ENCODE data around the gene MRPL38. TPM values are rescaled to one million over a fixed set of nuclear protein-coding genes. Genes with fewer than 3 reads are reported as not detected.

Gene MRPL38
- polyA plus RNA-seq, 1 of the 3 experiments (the other 2 are of a cell fraction): 93.9 TPM

DNA sequence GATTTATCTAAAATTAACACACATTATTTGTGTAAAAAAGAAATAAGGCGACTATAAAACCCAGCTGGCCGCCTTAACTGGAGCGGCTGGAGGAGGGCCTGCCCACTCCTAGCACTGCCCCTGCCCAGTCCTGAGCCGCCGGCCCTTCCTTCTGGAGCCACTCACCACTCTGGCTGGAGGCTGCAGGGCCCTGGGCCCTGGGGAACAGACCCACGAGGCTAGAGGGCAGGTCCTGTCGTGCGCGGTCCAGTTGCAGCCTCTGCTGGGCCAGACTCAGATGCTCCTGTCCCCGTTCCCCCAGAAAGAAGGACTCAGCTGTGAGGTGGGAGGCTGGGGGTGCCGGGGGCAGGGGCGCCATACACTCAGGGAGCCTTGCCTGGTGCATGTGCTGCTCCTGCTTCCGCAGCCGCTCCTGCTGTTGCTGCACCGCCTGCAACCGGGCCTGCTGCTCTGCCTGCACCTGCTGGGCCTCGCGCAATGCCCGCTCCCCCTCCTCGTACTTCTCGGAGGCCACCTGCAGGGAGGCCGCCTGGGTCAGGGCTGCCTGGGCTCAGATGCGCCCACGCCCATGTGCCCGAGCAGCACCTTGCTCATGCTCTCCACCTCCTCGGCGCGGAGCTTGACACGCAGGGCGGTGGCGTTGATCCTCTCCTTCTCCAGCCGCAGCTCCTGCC, 9.0 kb upstream of the MRPL38 start:
- Histone ChIP-seq H3K9me3 (no peaks in the 10 kb centered on the region), H3K9ac (no peak overlapping the region), H4K20me1 (ENCODE audit: insufficient read depth) (no peaks in the 10 kb centered on the region), H2AFZ (ENCODE audit: low read depth) (no peak overlapping the region), H3K79me2 (ENCODE audit: insufficient read depth) (no peaks in the 10 kb centered on the region), H3K9me2 (no peaks in the 10 kb centered on the region), H3K27ac (ENCODE audit: low read depth in 2 of 2, low read length in 1 of 2) (no peak overlapping the region), H3K4me3 (ENCODE audit: low read depth in 2 of 2, low read length in 1 of 2) (no peak overlapping the region), H3K4me2 (no peak overlapping the region), H3F3A (replicated peaks; ENCODE audit: insufficient read depth) (no peaks in the 10 kb centered on the region), H3K27me3 (ENCODE audit: insufficient read depth) (no peaks in the 10 kb centered on the region), H3K36me3 (replicated peaks in 1 of 2; ENCODE audit: control insufficient read depth in 1 of 2, insufficient read depth in 2 of 2, low read length in 1 of 2) (peaks cover 4 to 8% of the 10 kb centered on the region in 2 experiments), H3K4me1 (ENCODE audit: control insufficient read depth in 1 of 2, insufficient read depth in 2 of 2, low read depth in 1 of 2, low read length in 1 of 2) (peaks cover 0 to 18% of the 10 kb centered on the region in 2 experiments; a peak in 1 of 4 replicates)
- TF ChIP-seq GABPA (IDR thresholded peaks at IDR 0.05; ENCODE audit: low read depth): no peak
- TF ChIP-seq, protein P1, sequence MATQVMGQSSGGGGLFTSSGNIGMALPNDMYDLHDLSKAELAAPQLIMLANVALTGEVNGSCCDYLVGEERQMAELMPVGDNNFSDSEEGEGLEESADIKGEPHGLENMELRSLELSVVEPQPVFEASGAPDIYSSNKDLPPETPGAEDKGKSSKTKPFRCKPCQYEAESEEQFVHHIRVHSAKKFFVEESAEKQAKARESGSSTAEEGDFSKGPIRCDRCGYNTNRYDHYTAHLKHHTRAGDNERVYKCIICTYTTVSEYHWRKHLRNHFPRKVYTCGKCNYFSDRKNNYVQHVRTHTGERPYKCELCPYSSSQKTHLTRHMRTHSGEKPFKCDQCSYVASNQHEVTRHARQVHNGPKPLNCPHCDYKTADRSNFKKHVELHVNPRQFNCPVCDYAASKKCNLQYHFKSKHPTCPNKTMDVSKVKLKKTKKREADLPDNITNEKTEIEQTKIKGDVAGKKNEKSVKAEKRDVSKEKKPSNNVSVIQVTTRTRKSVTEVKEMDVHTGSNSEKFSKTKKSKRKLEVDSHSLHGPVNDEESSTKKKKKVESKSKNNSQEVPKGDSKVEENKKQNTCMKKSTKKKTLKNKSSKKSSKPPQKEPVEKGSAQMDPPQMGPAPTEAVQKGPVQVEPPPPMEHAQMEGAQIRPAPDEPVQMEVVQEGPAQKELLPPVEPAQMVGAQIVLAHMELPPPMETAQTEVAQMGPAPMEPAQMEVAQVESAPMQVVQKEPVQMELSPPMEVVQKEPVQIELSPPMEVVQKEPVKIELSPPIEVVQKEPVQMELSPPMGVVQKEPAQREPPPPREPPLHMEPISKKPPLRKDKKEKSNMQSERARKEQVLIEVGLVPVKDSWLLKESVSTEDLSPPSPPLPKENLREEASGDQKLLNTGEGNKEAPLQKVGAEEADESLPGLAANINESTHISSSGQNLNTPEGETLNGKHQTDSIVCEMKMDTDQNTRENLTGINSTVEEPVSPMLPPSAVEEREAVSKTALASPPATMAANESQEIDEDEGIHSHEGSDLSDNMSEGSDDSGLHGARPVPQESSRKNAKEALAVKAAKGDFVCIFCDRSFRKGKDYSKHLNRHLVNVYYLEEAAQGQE (IDR thresholded peaks at IDR 0.05; ENCODE audit: low read depth, low read length): no peak
- TF ChIP-seq JUND (IDR thresholded peaks at IDR 0.05): no peak
- TF ChIP-seq POLR2AphosphoS5 (IDR thresholded peaks at IDR 0.05; ENCODE audit: low read depth, low read length): no peak
- no peak for TF ChIP-seq CHD2 (IDR thresholded peaks at IDR 0.05; ENCODE audit: low read length, partially characterized antibody)
- no peak for TF ChIP-seq RAD21 (IDR thresholded peaks at IDR 0.05; ENCODE audit: low read length)
- TF ChIP-seq RCOR1 (IDR thresholded peaks at IDR 0.05; ENCODE audit: low read length): no peak
- TF ChIP-seq SIN3A (IDR thresholded peaks at IDR 0.05; ENCODE audit: borderline replicate concordance, low read depth, low read length): no peak
- no peak for TF ChIP-seq ELF1 (IDR thresholded peaks at IDR 0.05)
- TF ChIP-seq, protein P2, sequence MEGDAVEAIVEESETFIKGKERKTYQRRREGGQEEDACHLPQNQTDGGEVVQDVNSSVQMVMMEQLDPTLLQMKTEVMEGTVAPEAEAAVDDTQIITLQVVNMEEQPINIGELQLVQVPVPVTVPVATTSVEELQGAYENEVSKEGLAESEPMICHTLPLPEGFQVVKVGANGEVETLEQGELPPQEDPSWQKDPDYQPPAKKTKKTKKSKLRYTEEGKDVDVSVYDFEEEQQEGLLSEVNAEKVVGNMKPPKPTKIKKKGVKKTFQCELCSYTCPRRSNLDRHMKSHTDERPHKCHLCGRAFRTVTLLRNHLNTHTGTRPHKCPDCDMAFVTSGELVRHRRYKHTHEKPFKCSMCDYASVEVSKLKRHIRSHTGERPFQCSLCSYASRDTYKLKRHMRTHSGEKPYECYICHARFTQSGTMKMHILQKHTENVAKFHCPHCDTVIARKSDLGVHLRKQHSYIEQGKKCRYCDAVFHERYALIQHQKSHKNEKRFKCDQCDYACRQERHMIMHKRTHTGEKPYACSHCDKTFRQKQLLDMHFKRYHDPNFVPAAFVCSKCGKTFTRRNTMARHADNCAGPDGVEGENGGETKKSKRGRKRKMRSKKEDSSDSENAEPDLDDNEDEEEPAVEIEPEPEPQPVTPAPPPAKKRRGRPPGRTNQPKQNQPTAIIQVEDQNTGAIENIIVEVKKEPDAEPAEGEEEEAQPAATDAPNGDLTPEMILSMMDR (IDR thresholded peaks at IDR 0.05): no peak
- ChIA-PET CTCF (interaction anchor here (1.0 to 2.2 kb wide), 3 partner anchors 13 to 91 kb away, joined by 3 to 6 read pairs (median 4); partner anchors contain the start of gene TRIM65), POLR2A (no interaction called here)
- 94% methylated on average over 25 of the region's 32 CpGs for WGBS (ENCODE audit: low lambda C conversion rate)
- DNase-seq: no peak

DNA sequence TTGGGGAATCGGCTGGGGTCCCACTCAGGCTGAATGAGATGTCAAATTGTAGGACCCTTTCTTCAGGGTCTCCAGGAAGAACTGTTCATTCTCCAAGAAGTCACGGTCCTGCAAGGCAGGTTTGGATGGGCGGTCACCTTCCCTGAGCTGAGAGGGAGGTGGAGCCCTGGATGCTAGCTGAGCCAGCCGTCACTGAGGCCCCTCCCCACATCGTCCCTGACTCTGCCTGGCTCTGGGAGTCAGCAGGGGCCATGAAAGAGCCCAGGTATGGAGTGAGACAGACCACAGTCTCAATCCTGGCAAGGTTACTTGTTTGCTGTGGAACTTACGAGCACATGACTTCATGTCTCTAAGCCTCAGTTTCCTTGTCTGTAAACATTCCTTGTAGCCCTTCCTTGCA, 6.0 kb upstream of the MRPL38 start:
- Histone ChIP-seq H3K9me3 (no peaks in the 10 kb centered on the region), H3K9ac (no peak overlapping the region), H3F3A (replicated peaks; ENCODE audit: insufficient read depth) (peaks cover under 1% of the 10 kb centered on the region), H4K20me1 (ENCODE audit: insufficient read depth) (no peaks in the 10 kb centered on the region), H3K27me3 (ENCODE audit: insufficient read depth) (no peaks in the 10 kb centered on the region), H2AFZ (ENCODE audit: low read depth) (no peak overlapping the region), H3K27ac (ENCODE audit: low read depth in 2 of 2, low read length in 1 of 2) (no peak overlapping the region), H3K36me3 (replicated peaks in 1 of 2; ENCODE audit: control insufficient read depth in 1 of 2, insufficient read depth in 2 of 2, low read length in 1 of 2) (peaks cover 4 to 8% of the 10 kb centered on the region in 2 experiments), H3K4me1 (ENCODE audit: control insufficient read depth in 1 of 2, insufficient read depth in 2 of 2, low read depth in 1 of 2, low read length in 1 of 2) (peaks cover 0 to 18% of the 10 kb centered on the region in 2 experiments; a peak in 1 of 4 replicates), H3K79me2 (ENCODE audit: insufficient read depth) (peaks cover 2% of the 10 kb centered on the region; the same call in 1 of the 2 replicates), H3K9me2 (no peaks in the 10 kb centered on the region), H3K4me2 (no peak overlapping the region), H3K4me3 (ENCODE audit: low read depth in 2 of 2, low read length in 1 of 2) (no peak overlapping the region)
- POLR2A ChIA-PET: interaction anchor here (0.9 kb wide), 1 partner anchor 100 kb away, joined by 3 read pairs; no protein-coding TSS in a partner anchor
- 98% methylated on average over 3 of the region's 6 CpGs for WGBS (ENCODE audit: low lambda C conversion rate)
- CTCF ChIA-PET: interaction anchor here (0.9 to 4.4 kb wide), 15 partner anchors 10 to 388 kb away, joined by 3 to 27 read pairs (median 7); partner anchors contain the start of genes CDK3, TRIM65 and WBP2
- DNase-seq: no peak
- TF ChIP-seq TEAD4 (IDR thresholded peaks at IDR 0.05; ENCODE audit: borderline replicate concordance, insufficient read depth): no peak
- TF ChIP-seq FOXJ3 (CRISPR knock-in tag; IDR thresholded peaks at IDR 0.05): no peak
- TF ChIP-seq, protein P3, sequence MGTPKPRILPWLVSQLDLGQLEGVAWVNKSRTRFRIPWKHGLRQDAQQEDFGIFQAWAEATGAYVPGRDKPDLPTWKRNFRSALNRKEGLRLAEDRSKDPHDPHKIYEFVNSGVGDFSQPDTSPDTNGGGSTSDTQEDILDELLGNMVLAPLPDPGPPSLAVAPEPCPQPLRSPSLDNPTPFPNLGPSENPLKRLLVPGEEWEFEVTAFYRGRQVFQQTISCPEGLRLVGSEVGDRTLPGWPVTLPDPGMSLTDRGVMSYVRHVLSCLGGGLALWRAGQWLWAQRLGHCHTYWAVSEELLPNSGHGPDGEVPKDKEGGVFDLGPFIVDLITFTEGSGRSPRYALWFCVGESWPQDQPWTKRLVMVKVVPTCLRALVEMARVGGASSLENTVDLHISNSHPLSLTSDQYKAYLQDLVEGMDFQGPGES (IDR thresholded peaks at IDR 0.05; ENCODE audit: low read depth, low read length): no peak
- no peak for TF ChIP-seq JUND (IDR thresholded peaks at IDR 0.05)
- no peak for TF ChIP-seq RCOR1 (IDR thresholded peaks at IDR 0.05; ENCODE audit: low read length)
- no peak for TF ChIP-seq GABPA (IDR thresholded peaks at IDR 0.05; ENCODE audit: low read depth)
- no peak for TF ChIP-seq NRF1 (IDR thresholded peaks at IDR 0.05; ENCODE audit: low read depth, low read length)
- no peak for TF ChIP-seq YY1 (IDR thresholded peaks at IDR 0.05; ENCODE audit: low read depth)
- no peak for TF ChIP-seq POLR2AphosphoS5 (IDR thresholded peaks at IDR 0.05; ENCODE audit: low read depth, low read length)
- TF ChIP-seq FOSL2 (IDR thresholded peaks at IDR 0.05; ENCODE audit: borderline replicate concordance, low read depth): no peak
- no peak for TF ChIP-seq CHD2 (IDR thresholded peaks at IDR 0.05; ENCODE audit: low read length, partially characterized antibody)
- no peak for TF ChIP-seq TAF1 (IDR thresholded peaks at IDR 0.05; ENCODE audit: borderline replicate concordance, low read depth, low read length)
- TF ChIP-seq MXI1 (IDR thresholded peaks at IDR 0.05; ENCODE audit: low read depth, low read length): no peak
- no peak for TF ChIP-seq NFIC (IDR thresholded peaks at IDR 0.05; ENCODE audit: borderline replicate concordance)
- TF ChIP-seq RFX5 (IDR thresholded peaks at IDR 0.05; ENCODE audit: low read length): no peak
